Ishikawa (cell line): ENCODE data around the gene C2CD3.

Experiments
- EP300 ChIP-seq: IDR thresholded peaks from 2 replicates; pipeline ENCODE4 v1.6.1; 2012; ENCODE audit warnings: borderline replicate concordance
- RAD21 ChIP-seq: IDR thresholded peaks from 2 replicates; pipeline ENCODE4 v1.6.1; 2012; ENCODE audit warnings: low read depth
- YY1 ChIP-seq: IDR thresholded peaks from 2 replicates; pipeline ENCODE4 v1.6.1; 2012; ENCODE audit warnings: low read depth
- ZBTB7A ChIP-seq: IDR thresholded peaks from 2 replicates; pipeline ENCODE4 v1.6.1; 2012; ENCODE audit warnings: low read depth
- TF ChIP-seq, protein P1 (sequence below): IDR thresholded peaks from 2 replicates; pipeline ENCODE4 v1.6.1; 2012

DNA sequence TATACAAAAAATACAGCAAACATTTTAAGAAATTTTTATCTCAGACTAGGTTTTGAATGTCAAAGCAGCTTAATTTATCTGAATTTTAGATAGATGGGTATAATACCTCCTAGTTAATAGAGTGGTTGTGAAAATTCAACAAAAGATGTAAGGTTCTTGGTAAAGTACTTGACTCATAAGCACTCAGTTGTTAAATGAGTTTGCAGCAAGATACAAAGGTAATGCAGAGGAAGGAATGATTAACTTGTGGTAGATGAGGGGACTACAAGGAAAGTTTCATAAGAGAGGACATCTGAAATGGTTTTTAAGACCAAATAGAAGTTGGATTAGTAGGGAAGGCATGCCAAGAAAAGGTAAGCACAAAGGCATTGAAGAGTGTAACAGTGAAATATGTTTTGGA, 37.7 kb upstream of the C2CD3 start:
- TF ChIP-seq YY1 (no peak), EP300 (no peak), ZBTB7A (no peak), RAD21 (no peak)
- TF ChIP-seq, protein P1, sequence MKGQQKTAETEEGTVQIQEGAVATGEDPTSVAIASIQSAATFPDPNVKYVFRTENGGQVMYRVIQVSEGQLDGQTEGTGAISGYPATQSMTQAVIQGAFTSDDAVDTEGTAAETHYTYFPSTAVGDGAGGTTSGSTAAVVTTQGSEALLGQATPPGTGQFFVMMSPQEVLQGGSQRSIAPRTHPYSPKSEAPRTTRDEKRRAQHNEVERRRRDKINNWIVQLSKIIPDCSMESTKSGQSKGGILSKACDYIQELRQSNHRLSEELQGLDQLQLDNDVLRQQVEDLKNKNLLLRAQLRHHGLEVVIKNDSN: no peak
